Measurements from ENCODE around the gene ASTN2.
A peak's percentile ranks its signal among the peaks of the same experiment; 100 is the strongest.

The ASTN2 gene

GRCh38 chr9:116686693-116687073 lies 728.2 kb downstream of the ASTN2 start:
- Mint-ChIP-seq H3K36me3 (ENCODE audit: insufficient read depth) (peaks cover 7% of the 10 kb centered on the region), H3K4me3 (peak overlapping the region; percentile 77), H3K27ac (ENCODE audit: low read depth) (peak overlapping the region; percentile 69), H3K27me3 (no peaks in the 10 kb centered on the region), H3K9me3 (no peaks in the 10 kb centered on the region), H3K4me1 (peaks cover 52% of the 10 kb centered on the region)
- DNase-seq (ENCODE audit: low spot score in 2 of 2) (no peak), ATAC-seq (replicated peaks; ENCODE audit: extremely low read depth, poor library complexity, severe bottlenecking) (peak; percentile 20)

- H3K27me3 Mint-ChIP-seq: no peaks in the 10 kb centered on the region
- ATAC-seq (replicated peaks; ENCODE audit: extremely low read depth, poor library complexity, severe bottlenecking): no peak
- H3K27ac Mint-ChIP-seq (ENCODE audit: low read depth): peak overlapping the region; percentile 69
- peaks cover 7% of the 10 kb centered on the region for H3K36me3 Mint-ChIP-seq (ENCODE audit: insufficient read depth)
- H3K4me3 Mint-ChIP-seq: peak overlapping the region; percentile 77
- DNase-seq (ENCODE audit: low spot score in 2 of 2): no peak
- H3K4me1 Mint-ChIP-seq: peaks cover 46% of the 10 kb centered on the region
- no peaks in the 10 kb centered on the region for H3K9me3 Mint-ChIP-seq
Observed at GRCh38 chr9:116686135-116686534, 728.7 kb downstream of the ASTN2 start.

GRCh38 chr9:116685166-116685565 lies 729.7 kb downstream of the ASTN2 start:
- Mint-ChIP-seq H3K9me3 (no peaks in the 10 kb centered on the region), H3K36me3 (ENCODE audit: insufficient read depth) (peaks cover 7% of the 10 kb centered on the region), H3K27ac (ENCODE audit: low read depth) (no peak overlapping the region), H3K4me3 (no peak overlapping the region), H3K27me3 (no peaks in the 10 kb centered on the region), H3K4me1 (peaks cover 38% of the 10 kb centered on the region)
- ATAC-seq (replicated peaks; ENCODE audit: extremely low read depth, poor library complexity, severe bottlenecking): no peak
- no peak for DNase-seq (ENCODE audit: low spot score in 2 of 2)

GRCh38 chr9:116683535-116683934 lies 731.3 kb downstream of the ASTN2 start:
- Mint-ChIP-seq H3K27ac (ENCODE audit: low read depth) (no peak overlapping the region), H3K36me3 (ENCODE audit: insufficient read depth) (peaks cover 7% of the 10 kb centered on the region), H3K4me1 (peaks cover 24% of the 10 kb centered on the region), H3K9me3 (no peaks in the 10 kb centered on the region), H3K4me3 (no peak overlapping the region), H3K27me3 (no peaks in the 10 kb centered on the region)
- ATAC-seq (replicated peaks; ENCODE audit: extremely low read depth, poor library complexity, severe bottlenecking) (no peak), DNase-seq (ENCODE audit: low spot score in 2 of 2) (no peak)

- ATAC-seq (replicated peaks; ENCODE audit: extremely low read depth, poor library complexity, severe bottlenecking) (no peak), DNase-seq (ENCODE audit: low spot score in 2 of 2) (no peak)
- no peaks in the 10 kb centered on the region for H3K4me1 Mint-ChIP-seq
- H3K36me3 Mint-ChIP-seq (ENCODE audit: insufficient read depth): no peaks in the 10 kb centered on the region
- H3K27ac Mint-ChIP-seq (ENCODE audit: low read depth): no peak overlapping the region
- no peak overlapping the region for H3K4me3 Mint-ChIP-seq
- H3K9me3 Mint-ChIP-seq: peaks cover 19% of the 10 kb centered on the region
- no peaks in the 10 kb centered on the region for H3K27me3 Mint-ChIP-seq
Observed at GRCh38 chr9:116674210-116674980, 740.5 kb downstream of the ASTN2 start.

GRCh38 chr9:116673375-116673774 lies 741.5 kb downstream of the ASTN2 start:
- Mint-ChIP-seq H3K27ac (ENCODE audit: low read depth) (no peak overlapping the region), H3K9me3 (peaks cover 19% of the 10 kb centered on the region), H3K27me3 (no peaks in the 10 kb centered on the region), H3K36me3 (ENCODE audit: insufficient read depth) (no peaks in the 10 kb centered on the region), H3K4me1 (no peaks in the 10 kb centered on the region), H3K4me3 (no peak overlapping the region)
- no peak for ATAC-seq (replicated peaks; ENCODE audit: extremely low read depth, poor library complexity, severe bottlenecking)
- no peak for DNase-seq (ENCODE audit: low spot score in 2 of 2)

- Mint-ChIP-seq H3K4me3 (no peak overlapping the region), H3K27ac (ENCODE audit: low read depth) (no peak overlapping the region), H3K27me3 (no peaks in the 10 kb centered on the region), H3K4me1 (no peaks in the 10 kb centered on the region), H3K36me3 (ENCODE audit: insufficient read depth) (no peaks in the 10 kb centered on the region), H3K9me3 (peaks cover 19% of the 10 kb centered on the region)
- no peak for ATAC-seq (replicated peaks; ENCODE audit: extremely low read depth, poor library complexity, severe bottlenecking)
- no peak for DNase-seq (ENCODE audit: low spot score in 2 of 2)
Observed at GRCh38 chr9:116671605-116672004, 743.3 kb downstream of the ASTN2 start.

GRCh38 chr9:116668970-116669695 lies 745.7 kb downstream of the ASTN2 start:
- Mint-ChIP-seq H3K27me3 (no peaks in the 10 kb centered on the region), H3K9me3 (peaks cover 14% of the 10 kb centered on the region), H3K36me3 (ENCODE audit: insufficient read depth) (no peaks in the 10 kb centered on the region), H3K27ac (ENCODE audit: low read depth) (no peak overlapping the region), H3K4me3 (no peak overlapping the region), H3K4me1 (no peaks in the 10 kb centered on the region)
- ATAC-seq (replicated peaks; ENCODE audit: extremely low read depth, poor library complexity, severe bottlenecking) (no peak), DNase-seq (ENCODE audit: low spot score in 2 of 2) (no peak)

GRCh38 chr9:116663581-116663980 lies 751.3 kb downstream of the ASTN2 start:
- Mint-ChIP-seq H3K9me3 (no peaks in the 10 kb centered on the region), H3K4me3 (no peak overlapping the region), H3K27ac (ENCODE audit: low read depth) (no peak overlapping the region), H3K36me3 (ENCODE audit: insufficient read depth) (no peaks in the 10 kb centered on the region), H3K4me1 (no peaks in the 10 kb centered on the region), H3K27me3 (no peaks in the 10 kb centered on the region)
- no peak for DNase-seq (ENCODE audit: low spot score in 2 of 2)
- ATAC-seq (replicated peaks; ENCODE audit: extremely low read depth, poor library complexity, severe bottlenecking): no peak

GRCh38 chr9:116662646-116663310 lies 752.1 kb downstream of the ASTN2 start:
- Mint-ChIP-seq H3K36me3 (ENCODE audit: insufficient read depth) (peaks cover 2% of the 10 kb centered on the region), H3K27me3 (no peaks in the 10 kb centered on the region), H3K4me1 (no peaks in the 10 kb centered on the region), H3K9me3 (no peaks in the 10 kb centered on the region), H3K27ac (ENCODE audit: low read depth) (no peak overlapping the region), H3K4me3 (no peak overlapping the region)
- DNase-seq (ENCODE audit: low spot score in 2 of 2) (no peak), ATAC-seq (replicated peaks; ENCODE audit: extremely low read depth, poor library complexity, severe bottlenecking) (no peak)

GRCh38 chr9:116661037-116661954 lies 753.6 kb downstream of the ASTN2 start:
- H3K4me3 Mint-ChIP-seq: no peak overlapping the region
- H3K4me1 Mint-ChIP-seq: no peaks in the 10 kb centered on the region
- no peaks in the 10 kb centered on the region for H3K27me3 Mint-ChIP-seq
- DNase-seq (ENCODE audit: low spot score in 2 of 2) (no peak), ATAC-seq (replicated peaks; ENCODE audit: extremely low read depth, poor library complexity, severe bottlenecking) (no peak)
- H3K9me3 Mint-ChIP-seq: no peaks in the 10 kb centered on the region
- H3K27ac Mint-ChIP-seq (ENCODE audit: low read depth): no peak overlapping the region
- H3K36me3 Mint-ChIP-seq (ENCODE audit: insufficient read depth): peaks cover 2% of the 10 kb centered on the region

GRCh38 chr9:116658265-116658664 lies 756.6 kb downstream of the ASTN2 start:
- Mint-ChIP-seq H3K9me3 (no peaks in the 10 kb centered on the region), H3K4me1 (no peaks in the 10 kb centered on the region), H3K27me3 (no peaks in the 10 kb centered on the region), H3K36me3 (ENCODE audit: insufficient read depth) (peaks cover 2% of the 10 kb centered on the region), H3K27ac (ENCODE audit: low read depth) (no peak overlapping the region), H3K4me3 (no peak overlapping the region)
- DNase-seq (ENCODE audit: low spot score in 2 of 2) (no peak), ATAC-seq (replicated peaks; ENCODE audit: extremely low read depth, poor library complexity, severe bottlenecking) (no peak)

Data from central memory CD8-positive, alpha-beta T cell (primary cell).